Immature natural killer cell (primary cell): ENCODE data around the gene TFAP2E. TPM values are rescaled to one million over a fixed set of nuclear protein-coding genes. Genes with fewer than 3 reads are reported as not detected.
"Not testable (repeated sequence)": the region's sequence is repeated elsewhere in the genome, so short reads cannot be mapped to it uniquely, and the experiment has no call there.

ENCODE experiments used
- DNase-seq, 3 donors: peaks; one replicate each; pipeline ENCODE4 v3.0.0; 2022; ENCODE audit warnings: mixed read lengths in 1 of 3
- H3K27ac Mint-ChIP-seq, 6 donors: one replicate each; pipeline ENCODE4 v1.8.0; 2020; ENCODE audit warnings: mixed read lengths in 6 of 6, mild to moderate bottlenecking in 5 of 6, inconsistent platforms in 4 of 6, moderate library complexity in 3 of 6
- H3K27me3 Mint-ChIP-seq, 3 donors: one replicate each; pipeline ENCODE4 v1.8.0; 2020 to 2021; ENCODE audit warnings: low read depth in 3 of 3, mild to moderate bottlenecking in 3 of 3, mixed read lengths in 3 of 3, moderate library complexity in 3 of 3, inconsistent platforms in 1 of 3
- H3K36me3 Mint-ChIP-seq, 3 donors: one replicate each; pipeline ENCODE4 v1.8.0; 2020; ENCODE audit warnings: mixed read lengths in 3 of 3, inconsistent platforms in 2 of 3, mild to moderate bottlenecking in 2 of 3
- H3K4me1 Mint-ChIP-seq, 2 donors: one replicate each; pipeline ENCODE4 v1.8.0; 2020; ENCODE audit warnings: inconsistent platforms in 2 of 2, mild to moderate bottlenecking in 2 of 2, mixed read lengths in 2 of 2, moderate library complexity in 1 of 2
- H3K4me3 Mint-ChIP-seq, 5 donors: one replicate each; pipeline ENCODE4 v1.8.0; 2020; ENCODE audit warnings: mild to moderate bottlenecking in 5 of 5, mixed read lengths in 5 of 5, inconsistent platforms in 3 of 5, moderate library complexity in 3 of 5
- H3K9me3 Mint-ChIP-seq, 6 donors: one replicate each; pipeline ENCODE4 v1.8.0; 2020; ENCODE audit warnings: mild to moderate bottlenecking in 6 of 6, mixed read lengths in 6 of 6, inconsistent platforms in 4 of 6, moderate library complexity in 3 of 6
- polyA plus RNA-seq, 3 donors: library from polyadenylated mRNA; unstranded; fragments of 300-500 nt; fragmentation: Illumina TruSeq; gene quantifications; one replicate each; pipeline ENCODE4 v1.2.3, GENCODE V29; 2021

Gene TFAP2E
- polyA plus RNA-seq, 3 donors from 2014 or later: 1.3 to 1.8 TPM; not detected in 1

DNA sequence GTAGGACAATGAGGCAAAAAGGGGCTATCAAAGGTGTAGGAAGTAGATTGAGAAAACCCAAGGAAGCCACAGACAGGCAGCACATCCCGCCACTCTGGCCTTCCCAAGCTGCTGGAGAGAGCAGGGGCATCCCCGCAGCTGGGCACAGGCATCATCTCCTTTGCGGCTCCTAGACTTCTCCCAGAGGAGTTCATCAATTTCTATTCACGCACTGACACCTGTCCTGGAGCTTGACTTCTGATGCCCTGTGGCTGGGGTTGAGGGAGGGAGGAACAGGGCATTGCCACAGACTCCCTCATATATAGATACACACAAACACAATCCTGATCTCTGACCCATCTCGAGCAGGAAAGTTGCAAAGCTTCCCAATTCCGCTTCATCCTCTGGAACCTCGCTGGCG, 1.9 kb upstream of the TFAP2E start:
- DNase-seq: no peak
- Mint-ChIP-seq H3K4me3 (peak overlapping the region in 1 of 5 donors; percentile 15), H3K27me3 (peaks cover 0 to 3% (median 0%) of the 10 kb centered on the region in 3 donors), H3K9me3 (no peaks in the 10 kb centered on the region), H3K4me1 (peaks cover 30 to 40% of the 10 kb centered on the region in 2 donors), H3K36me3 (peaks cover 0 to 17% (median 13%) of the 10 kb centered on the region in 3 donors), H3K27ac (peak overlapping the region in 2 of 6 donors; percentile 20 to 65)

- peaks cover 34 to 45% of the 10 kb centered on the region in 2 donors for H3K4me1 Mint-ChIP-seq
- peaks cover 0 to 17% (median 13%) of the 10 kb centered on the region in 3 donors for H3K36me3 Mint-ChIP-seq
- no peak for DNase-seq
- no peaks in the 10 kb centered on the region for H3K9me3 Mint-ChIP-seq
- H3K4me3 Mint-ChIP-seq: peak overlapping the region in 4 of 5 donors; percentile 36 to 74 (median 70)
- H3K27me3 Mint-ChIP-seq: peaks cover 0 to 6% (median 0%) of the 10 kb centered on the region in 3 donors
- peak overlapping the region in 1 of 6 donors; percentile 41 for H3K27ac Mint-ChIP-seq
Measured at GRCh38 chr1:35572296-35572695, 818 bp upstream of the TFAP2E start.

GRCh38 chr1:35574125-35574654, 1.1 kb downstream of the TFAP2E start:
- Mint-ChIP-seq H3K27ac (no peak overlapping the region), H3K4me1 (peaks cover 38 to 48% of the 10 kb centered on the region in 2 donors), H3K4me3 (peak overlapping the region in 4 of 5 donors; percentile 18 to 53 (median 32)), H3K27me3 (peaks cover 5 to 12% (median 7%) of the 10 kb centered on the region in 3 donors), H3K9me3 (no peaks in the 10 kb centered on the region), H3K36me3 (peaks cover 0 to 13% (median 3%) of the 10 kb centered on the region in 3 donors)
- no peak for DNase-seq

DNA sequence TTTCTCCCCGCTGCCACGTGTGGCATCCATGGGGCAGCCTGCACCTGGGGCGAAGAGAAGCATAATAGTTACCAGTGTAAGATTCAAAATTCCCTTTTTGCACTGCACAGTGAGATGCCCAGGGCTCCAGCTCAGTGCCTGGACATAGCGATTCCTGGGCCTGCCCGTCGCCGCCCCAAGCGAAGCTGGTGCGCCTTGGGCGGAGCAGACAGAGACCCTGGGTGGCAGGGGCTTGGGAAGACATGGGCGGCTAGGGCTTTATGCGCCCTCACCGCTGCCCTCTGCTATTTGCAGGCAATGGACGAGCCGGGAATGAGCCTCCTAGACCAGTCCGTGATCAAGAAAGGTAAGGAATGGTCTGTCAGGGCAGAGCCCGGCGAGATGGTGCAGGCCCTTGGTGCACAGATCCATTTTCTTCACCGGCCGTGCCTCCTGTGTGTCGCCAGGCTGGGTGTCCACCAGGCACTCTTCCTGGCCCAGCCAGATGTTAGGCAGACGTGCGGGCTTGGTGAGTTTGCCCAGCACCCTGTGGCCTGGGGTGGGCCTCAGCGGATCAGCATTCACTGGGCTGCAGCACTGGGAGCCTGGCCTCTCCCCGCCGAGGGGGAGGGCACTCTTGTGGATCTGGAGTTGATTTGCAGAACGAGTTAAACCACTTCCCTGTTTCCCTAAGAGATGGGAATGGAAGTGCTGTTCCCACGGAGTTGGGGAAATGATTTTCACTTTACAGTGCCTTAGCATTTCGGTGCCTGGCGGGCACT, 1.7 kb downstream of the TFAP2E start:
- peaks cover 5 to 12% (median 7%) of the 10 kb centered on the region in 3 donors for H3K27me3 Mint-ChIP-seq
- H3K27ac Mint-ChIP-seq: peak overlapping the region in 4 of 6 donors; percentile 51 to 92 (median 75)
- peak overlapping the region; percentile 90 to 95 (median 94) for H3K4me3 Mint-ChIP-seq
- peaks cover 0 to 13% (median 3%) of the 10 kb centered on the region in 3 donors for H3K36me3 Mint-ChIP-seq
- H3K4me1 Mint-ChIP-seq: peaks cover 38 to 47% of the 10 kb centered on the region in 2 donors
- DNase-seq: no peak
- no peaks in the 10 kb centered on the region for H3K9me3 Mint-ChIP-seq

DNA sequence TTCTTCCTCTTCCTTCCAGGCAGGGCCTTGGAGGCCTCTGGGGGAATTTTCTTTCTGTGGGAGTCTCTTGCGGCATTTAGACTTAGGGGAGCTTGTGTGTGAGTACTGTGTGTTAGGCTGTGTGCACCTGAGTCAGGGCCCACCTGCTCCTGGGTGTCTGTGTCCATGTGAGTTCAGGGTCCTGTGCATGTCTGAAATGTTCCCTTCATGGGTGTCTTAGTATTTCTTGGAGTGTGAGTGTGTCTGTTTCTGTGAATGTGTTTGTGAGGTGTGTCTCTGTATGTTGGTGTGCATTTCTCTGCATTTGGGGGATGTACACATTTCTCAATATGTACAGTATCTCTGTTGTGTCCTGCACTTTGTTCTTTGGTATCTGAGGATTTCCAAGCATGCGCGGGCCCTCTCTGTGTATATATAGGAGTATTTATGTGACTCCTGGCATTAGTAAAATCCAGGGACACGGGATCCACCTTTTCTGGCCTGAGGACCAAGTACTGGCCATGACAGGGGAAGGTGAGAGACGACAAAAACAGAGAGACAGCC, 2.4 kb downstream of the TFAP2E start:
- peaks cover 38 to 47% of the 10 kb centered on the region in 2 donors for H3K4me1 Mint-ChIP-seq
- H3K27me3 Mint-ChIP-seq: peaks cover 5 to 12% (median 7%) of the 10 kb centered on the region in 3 donors
- peak overlapping the region; percentile 40 to 92 (median 75) for H3K27ac Mint-ChIP-seq
- peak overlapping the region; percentile 90 to 95 (median 94) for H3K4me3 Mint-ChIP-seq
- DNase-seq: no peak
- no peaks in the 10 kb centered on the region for H3K9me3 Mint-ChIP-seq
- H3K36me3 Mint-ChIP-seq: peaks cover 0 to 10% (median 3%) of the 10 kb centered on the region in 3 donors

GRCh38 chr1:35576061-35576765, 3.1 kb downstream of the TFAP2E start:
- H3K4me3 Mint-ChIP-seq: peak overlapping the region; percentile 90 to 95 (median 94)
- peaks cover 38 to 47% of the 10 kb centered on the region in 2 donors for H3K4me1 Mint-ChIP-seq
- H3K27ac Mint-ChIP-seq: peak overlapping the region; percentile 75 to 92 (median 88)
- no peaks in the 10 kb centered on the region for H3K9me3 Mint-ChIP-seq
- peaks cover 5 to 12% (median 7%) of the 10 kb centered on the region in 3 donors for H3K27me3 Mint-ChIP-seq
- peaks cover 0 to 8% (median under 1%) of the 10 kb centered on the region in 3 donors for H3K36me3 Mint-ChIP-seq
- DNase-seq: no peak

GRCh38 chr1:35576766-35577070, 3.6 kb downstream of the TFAP2E start:
- not testable (repeated sequence) for H3K36me3 Mint-ChIP-seq, DNase-seq, H3K9me3 Mint-ChIP-seq
- Mint-ChIP-seq H3K27me3 (peaks cover 5 to 12% (median 7%) of the 10 kb centered on the region in 3 donors), H3K27ac (peak overlapping the region; percentile 75 to 92 (median 88)), H3K4me1 (peaks cover 38 to 44% of the 10 kb centered on the region in 2 donors), H3K4me3 (peak overlapping the region; percentile 91 to 97 (median 94))

GRCh38 chr1:35577071-35577998, 4.2 kb downstream of the TFAP2E start:
- H3K4me3 Mint-ChIP-seq: peak overlapping the region; percentile 91 to 97 (median 92)
- H3K4me1 Mint-ChIP-seq: peaks cover 37 to 38% of the 10 kb centered on the region in 2 donors
- peaks cover 5 to 12% (median 7%) of the 10 kb centered on the region in 3 donors for H3K27me3 Mint-ChIP-seq
- DNase-seq: peak; percentile 86 to 88 (median 87)
- peaks cover 0 to 4% (median 0%) of the 10 kb centered on the region in 3 donors for H3K36me3 Mint-ChIP-seq
- peak overlapping the region; percentile 89 to 97 (median 94) for H3K27ac Mint-ChIP-seq
- H3K9me3 Mint-ChIP-seq: no peaks in the 10 kb centered on the region

GRCh38 chr1:35580949-35581388, 7.9 kb downstream of the TFAP2E start:
- Mint-ChIP-seq H3K27me3 (peaks cover 5 to 10% (median 7%) of the 10 kb centered on the region in 3 donors), H3K9me3 (no peaks in the 10 kb centered on the region), H3K4me3 (no peak overlapping the region), H3K36me3 (peaks cover 0 to 6% (median 4%) of the 10 kb centered on the region in 3 donors), H3K27ac (peak overlapping the region in 1 of 6 donors; percentile 23), H3K4me1 (peaks cover 19 to 21% of the 10 kb centered on the region in 2 donors)
- DNase-seq: no peak

GRCh38 chr1:35581621-35582020, 8.5 kb downstream of the TFAP2E start:
- not testable (repeated sequence) for H3K27ac Mint-ChIP-seq, H3K9me3 Mint-ChIP-seq, H3K4me3 Mint-ChIP-seq, H3K36me3 Mint-ChIP-seq, DNase-seq, H3K27me3 Mint-ChIP-seq
- peaks cover 13 to 15% of the 10 kb centered on the region in 2 donors for H3K4me1 Mint-ChIP-seq

DNA sequence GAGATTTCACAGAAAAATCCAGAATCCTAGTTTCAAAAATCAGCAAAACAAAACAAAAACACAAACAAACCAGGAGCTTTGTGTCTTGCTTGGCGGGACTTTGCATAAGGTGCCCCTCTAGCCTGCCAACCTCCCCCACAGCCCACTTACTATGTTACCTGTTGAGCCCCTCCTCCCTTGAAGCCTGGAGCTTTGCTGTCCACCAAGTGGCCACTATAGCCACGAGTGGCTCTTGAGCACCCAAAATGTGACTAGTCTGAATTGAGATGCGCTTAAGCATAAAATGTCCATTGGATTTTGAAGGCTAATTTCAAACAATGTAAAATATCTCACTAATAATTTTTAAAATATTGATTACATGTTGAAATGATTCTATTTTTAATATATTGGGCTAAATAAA, 12.2 kb downstream of the TFAP2E start:
- DNase-seq: no peak
- H3K9me3 Mint-ChIP-seq: no peaks in the 10 kb centered on the region
- H3K4me3 Mint-ChIP-seq: no peak overlapping the region
- no peak overlapping the region for H3K27ac Mint-ChIP-seq
- H3K36me3 Mint-ChIP-seq: peaks cover 0 to 13% (median 4%) of the 10 kb centered on the region in 3 donors
- no peaks in the 10 kb centered on the region for H3K27me3 Mint-ChIP-seq
- H3K4me1 Mint-ChIP-seq: peaks cover 0 to 5% of the 10 kb centered on the region in 2 donors

- H3K9me3 Mint-ChIP-seq, H3K27me3 Mint-ChIP-seq, H3K4me3 Mint-ChIP-seq, DNase-seq, H3K4me1 Mint-ChIP-seq: not testable (repeated sequence)
- Mint-ChIP-seq H3K36me3 (peaks cover 0 to 13% (median 4%) of the 10 kb centered on the region in 3 donors), H3K27ac (peak overlapping the region in 1 of 6 donors; percentile 12)
Measured at GRCh38 chr1:35585805-35586204, 12.7 kb downstream of the TFAP2E start.
